Spleen (tissue), 11 donors: ENCODE measurements around the gene CCNQ. TPM values are rescaled to one million over a fixed set of nuclear protein-coding genes. Genes with fewer than 3 reads are reported as not detected.
A peak's percentile ranks its signal among the peaks of the same experiment; 100 is the strongest.

Experiments
- DNase-seq: peaks from one replicate; pipeline ENCODE4 v3.0.0-alpha.2; 2020
- H3K27ac ChIP-seq, 8 donors: fragments of 200-600 bp; sonication (generic) in 7 of 8; 1 replicate in 4 of 8; 2 replicates in 4 of 8; pipeline versions ENCODE4 v1.5.0 to v1.8.0; 2016 to 2021; ENCODE audit warnings: inconsistent platforms in 4 of 8, mild to moderate bottlenecking in 4 of 8, moderate library complexity in 1 of 8
- H3K27me3 ChIP-seq, 7 donors: fragments of 200-600 bp; sonication (generic) in 6 of 7; replicated peaks in 1 of 7; 1 replicate in 4 of 7; 2 replicates in 3 of 7; pipeline versions ENCODE4 v1.5.0 to v1.8.0; 2016 to 2021; ENCODE audit warnings: inconsistent platforms in 3 of 7, mild to moderate bottlenecking in 1 of 7
- H3K36me3 ChIP-seq, 6 donors: fragments of 200-600 bp; sonication (generic) in 5 of 6; 1 replicate in 4 of 6; 2 replicates in 2 of 6; pipeline versions ENCODE4 v1.5.0 to v1.8.0; 2016 to 2021; ENCODE audit warnings: inconsistent platforms in 2 of 6
- H3K4me1 ChIP-seq, 6 donors: fragments of 200-600 bp; sonication (generic) in 5 of 6; 1 replicate in 3 of 6; 2 replicates in 3 of 6; pipeline versions ENCODE4 v1.5.0 to v1.8.0; 2016 to 2021; ENCODE audit warnings: inconsistent platforms in 3 of 6
- H3K4me3 ChIP-seq, 8 donors: fragments of 200-600 bp; sonication (generic) in 7 of 8; 1 replicate in 4 of 8; 2 replicates in 4 of 8; pipeline versions ENCODE4 v1.5.0 to v1.8.0; 2016 to 2021; ENCODE audit warnings: inconsistent platforms in 4 of 8, mild to moderate bottlenecking in 4 of 8, moderate library complexity in 2 of 8
- H3K9me3 ChIP-seq, 8 donors: fragments of 200-600 bp; sonication (generic) in 7 of 8; 1 replicate in 4 of 8; 2 replicates in 4 of 8; pipeline versions ENCODE4 v1.5.0 to v1.8.0; 2016 to 2021; ENCODE audit warnings: inconsistent platforms in 4 of 8
- CTCF ChIP-seq, 11 experiments: fragments of 200-600 bp in 7 of 11; fragments of 450-650 bp in 4 of 11; sonication (generic) in 4 of 11; IDR thresholded peaks in 8 of 11; conservative IDR thresholded peaks in 3 of 11; 1 replicate in 7 of 11; 2 replicates in 4 of 11; pipeline versions ENCODE4 v1.4.0 to v1.8.0; 2016 to 2021; ENCODE audit warnings: antibody characterized with exemption in 11 of 11, inconsistent platforms in 4 of 11, mild to moderate bottlenecking in 1 of 11
- POLR2A ChIP-seq, 3 donors: fragments of 450-650 bp; IDR thresholded peaks; one replicate each; pipeline ENCODE4 v1.5.1; 2017; ENCODE audit warnings: antibody characterized with exemption in 3 of 3, mild to moderate bottlenecking in 1 of 3
- POLR2AphosphoS5 ChIP-seq, 3 donors: sonication (generic); formaldehyde crosslinking; IDR thresholded peaks; one replicate each; pipeline ENCODE4 v1.5.1; 2017; ENCODE audit warnings: antibody characterized with exemption in 3 of 3
- WGBS, 5 donors: extraction: QIAGEN DNeasy Blood & Tissue Kit in 3 of 5; methylation state at CpG; one replicate each; pipeline versions ENCODE4 v1.1.5 to v1.1.7; 2013 to 2018; 5-methylcytosine and 5-hydroxymethylcytosine counted together
- intact Hi-C: fragments of 100-400 bp; cut with DNase I; formaldehyde crosslinking; loops from one replicate; pipeline ENCODE4 v1.15.0; 2023; ENCODE audit warnings: low total_unique reads
- polyA plus RNA-seq, 3 donors: library from polyadenylated mRNA; stranded (reverse); fragments of 200-250 nt; gene quantifications; one replicate each; pipeline ENCODE4 v1.2.1, GENCODE V29; 2013
- total RNA-seq, 7 donors: library from RNA; depleted of rRNA in 3 of 7; stranded (reverse); fragments of >200 nt in 3 of 7; fragmentation: NEBNext Ultra II Directional in 4 of 7; extraction: Animal tissue kit (Norgen Biotek cat#: 25700) in 4 of 7; gene quantifications; one replicate each; pipeline versions ENCODE4 v1.1.0 to v1.2.1, GENCODE V29; 2016 to 2021
- donor health status: healthy with polysubstance abuse.
- donor health status: DM: no; HTN: no; CAD: no; lungs with moderate emphysema.
- donor health status: DM: no; HTN: no; CAD: no.
- donor health status: Bipolar disorder and iron deficiency.
- donor health status: healthy.
- donor health status: DM: no; HTN: no; CAD: no.
- donor health status: DM: yes; HTN: yes; CAD: no.

The CCNQ gene
- total and polyA plus RNA-seq, 10 donors = 17.5 to 67.3 (median 26.5) TPM

DNA sequence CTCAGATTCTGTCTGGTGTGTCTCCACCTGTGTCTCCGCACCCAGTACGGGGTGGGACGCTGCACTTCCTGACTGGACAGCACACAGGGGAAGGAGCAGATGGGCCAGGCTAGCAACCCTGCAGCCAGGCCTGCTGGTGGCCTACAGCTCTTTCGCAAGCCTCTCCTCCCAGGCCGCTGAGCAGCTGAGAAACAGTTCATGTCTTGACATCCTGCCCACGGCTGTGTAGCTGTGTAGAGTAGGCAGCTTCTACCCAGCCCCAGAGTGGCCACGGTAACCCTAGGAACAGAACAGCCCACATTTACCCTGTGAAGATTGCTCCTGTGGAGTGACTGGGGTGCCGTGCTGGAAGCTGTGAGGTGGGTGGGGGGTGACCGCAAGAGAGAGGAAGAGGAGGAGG is 38.9 kb downstream of the CCNQ start:
- intact Hi-C loops = no loop called here
- peaks cover 0 to 9% (median 0%) of the 10 kb centered on the region in 7 donors for H3K27me3 ChIP-seq
- TF ChIP-seq CTCF (IDR thresholded peaks at IDR 0.05 in 8 of 11, conservative IDR thresholded peaks at IDR 0.05 in 3 of 11) (no peak), POLR2AphosphoS5 (IDR thresholded peaks at IDR 0.05) (no peak), POLR2A (IDR thresholded peaks at IDR 0.05) (no peak)
- WGBS, 5 donors = 15 to 48% (median 29%) methylated on average over 4 to 9 of the region's 9 CpGs
- no peaks in the 10 kb centered on the region for H3K9me3 ChIP-seq
- H3K4me1 ChIP-seq = no peaks in the 10 kb centered on the region
- H3K36me3 ChIP-seq = no peaks in the 10 kb centered on the region
- no peak overlapping the region for H3K4me3 ChIP-seq
- no peak for DNase-seq
- no peak overlapping the region for H3K27ac ChIP-seq

- 80 to 90% (median 86%) methylated on average over 9 to 19 of the region's 19 CpGs for WGBS, 5 donors
- TF ChIP-seq POLR2AphosphoS5 (IDR thresholded peaks at IDR 0.05) = no peak
- TF ChIP-seq CTCF (IDR thresholded peaks at IDR 0.05 in 8 of 11, conservative IDR thresholded peaks at IDR 0.05 in 3 of 11) = no peak
- no peak for TF ChIP-seq POLR2A (IDR thresholded peaks at IDR 0.05)
- Histone ChIP-seq H3K27ac (no peak overlapping the region), H3K27me3 (peaks cover 0 to 17% (median 0%) of the 10 kb centered on the region in 7 donors), H3K36me3 (no peaks in the 10 kb centered on the region), H3K4me1 (no peaks in the 10 kb centered on the region), H3K4me3 (no peak overlapping the region), H3K9me3 (no peaks in the 10 kb centered on the region)
- intact Hi-C loops = no loop called here
- no peak for DNase-seq
Measured at GRCh38 chrX:153557618-153558355, 41.2 kb downstream of the CCNQ start.

DNA sequence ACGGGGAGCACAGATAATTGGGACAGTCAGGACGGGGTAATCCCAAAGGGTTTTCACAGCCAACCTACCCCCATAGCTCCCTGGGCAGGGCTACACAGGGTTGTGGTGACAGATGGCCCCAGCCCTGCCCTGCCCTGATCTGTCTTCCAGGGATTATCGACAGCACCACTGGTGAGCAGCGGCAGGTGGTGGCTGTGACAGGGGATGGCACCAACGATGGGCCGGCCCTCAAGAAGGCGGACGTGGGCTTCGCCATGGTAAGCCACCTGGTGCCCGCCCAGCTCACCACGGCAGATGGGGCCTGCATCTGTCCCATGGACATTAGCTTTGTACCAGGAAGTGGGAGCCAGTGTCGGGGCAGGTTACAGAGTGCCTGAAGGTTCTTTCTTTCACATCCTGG is 42.2 kb downstream of the CCNQ start:
- Histone ChIP-seq H3K27ac (no peak overlapping the region), H3K4me1 (no peaks in the 10 kb centered on the region), H3K4me3 (no peak overlapping the region), H3K27me3 (peaks cover 0 to 24% (median 0%) of the 10 kb centered on the region in 7 donors), H3K36me3 (no peaks in the 10 kb centered on the region), H3K9me3 (no peaks in the 10 kb centered on the region)
- 84 to 94% (median 89%) methylated on average over 7 to 12 of the region's 12 CpGs for WGBS, 5 donors
- TF ChIP-seq POLR2AphosphoS5 (IDR thresholded peaks at IDR 0.05) (no peak), POLR2A (IDR thresholded peaks at IDR 0.05) (no peak), CTCF (IDR thresholded peaks at IDR 0.05 in 8 of 11, conservative IDR thresholded peaks at IDR 0.05 in 3 of 11) (no peak)
- DNase-seq = no peak
- intact Hi-C loops = no loop called here

DNA sequence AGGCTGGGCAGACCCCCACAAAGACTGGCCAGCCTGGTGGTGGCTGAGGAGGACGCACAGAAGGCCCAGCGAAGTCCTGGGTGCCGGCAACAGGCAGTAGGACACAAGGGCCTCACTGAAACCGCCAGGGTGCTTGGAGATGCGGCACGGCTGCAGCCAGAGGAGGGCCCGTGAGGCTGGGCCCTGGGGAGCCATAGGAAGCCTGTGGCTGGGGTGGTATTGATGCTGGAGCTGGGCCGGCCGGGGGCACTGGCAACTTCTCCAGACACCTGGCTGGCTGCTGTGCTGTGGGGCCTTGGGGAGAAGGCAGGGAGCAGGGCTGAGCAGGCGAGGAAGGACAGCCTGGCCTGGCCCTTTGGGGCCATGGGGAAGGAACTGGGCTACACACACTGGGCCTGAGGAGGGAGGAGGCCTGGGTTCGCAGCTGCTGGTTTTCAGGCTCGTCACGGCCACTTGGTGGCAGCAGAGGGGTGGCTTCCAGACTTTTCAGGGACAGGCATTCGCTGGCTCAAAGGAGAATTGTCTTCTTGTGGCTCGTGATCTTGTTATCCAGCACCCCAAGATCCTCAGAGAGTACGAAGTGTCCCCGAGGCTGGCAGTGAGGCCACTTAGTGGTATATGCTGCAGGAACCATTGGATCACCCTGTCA is 44.3 kb downstream of the CCNQ start:
- no peaks in the 10 kb centered on the region for H3K4me1 ChIP-seq
- H3K9me3 ChIP-seq = no peaks in the 10 kb centered on the region
- no peak overlapping the region for H3K27ac ChIP-seq
- H3K27me3 ChIP-seq = peaks cover 0 to 26% (median 0%) of the 10 kb centered on the region in 7 donors
- no peaks in the 10 kb centered on the region for H3K36me3 ChIP-seq
- WGBS, 5 donors = 0 to 49% (median 45%) methylated on average over 6 to 17 of the region's 17 CpGs
- peak; percentile 86 for DNase-seq
- no peak overlapping the region for H3K4me3 ChIP-seq
- TF ChIP-seq POLR2A (IDR thresholded peaks at IDR 0.05) (no peak), CTCF (IDR thresholded peaks at IDR 0.05 in 8 of 11, conservative IDR thresholded peaks at IDR 0.05 in 3 of 11) (peak; percentile 24 to 80 (median 67)), POLR2AphosphoS5 (IDR thresholded peaks at IDR 0.05) (no peak)
- intact Hi-C loops = no loop called here
